Measurements from ENCODE around the gene ADAMTS17. TPM values are rescaled to one million over a fixed set of nuclear protein-coding genes. Genes with fewer than 3 reads are reported as not detected.

The ADAMTS17 gene
- total RNA-seq, 1 donor, result 7.6 TPM

DNA sequence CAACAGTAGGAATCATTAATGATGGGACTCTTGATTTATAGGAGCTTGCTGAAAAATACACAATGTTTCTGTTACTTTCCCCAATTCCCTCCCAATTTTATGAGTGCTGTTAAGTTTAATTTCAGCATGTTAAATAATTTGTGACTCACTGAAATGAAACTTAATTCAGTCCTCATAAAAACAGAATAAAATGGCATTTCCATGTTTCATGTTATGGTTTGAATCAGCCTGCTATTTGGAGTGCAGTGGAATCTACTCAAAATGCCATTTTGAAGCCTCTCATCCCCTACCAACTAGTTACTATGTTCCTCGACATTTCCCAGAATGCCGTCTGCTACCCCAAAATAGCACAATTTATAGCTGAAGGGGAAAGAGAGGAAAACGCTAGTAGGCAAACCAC is 237.5 kb downstream of the ADAMTS17 start:
- H3K9me3 ChIP-seq (ENCODE audit: low read depth, low read length), result no peaks in the 10 kb centered on the region
- H3K27me3 ChIP-seq (ENCODE audit: insufficient read depth, low read length), result no peaks in the 10 kb centered on the region
- H3K4me1 ChIP-seq (ENCODE audit: insufficient read depth, low read length), result no peaks in the 10 kb centered on the region
- no peak overlapping the region for H3K4me3 ChIP-seq (ENCODE audit: low read length)

DNA sequence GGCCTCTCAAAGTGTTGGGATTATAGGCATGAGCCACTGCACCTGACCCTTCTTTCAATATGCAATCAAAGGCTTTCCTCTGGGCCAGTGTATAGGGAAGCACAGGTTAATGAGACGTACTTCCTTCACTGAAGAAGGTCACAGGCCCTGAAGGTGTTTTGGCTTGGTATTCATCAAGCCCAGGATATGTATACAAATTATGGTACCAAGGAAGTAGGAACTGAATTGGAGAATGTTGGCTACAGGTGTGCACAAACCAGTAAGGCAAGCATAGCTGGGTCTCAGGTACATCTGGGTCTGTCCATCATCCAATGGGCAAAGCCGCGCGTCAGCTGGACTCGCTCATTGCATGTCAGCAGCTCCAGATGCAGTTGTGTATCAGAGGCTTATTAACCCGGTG is 237.9 kb downstream of the ADAMTS17 start:
- no peak overlapping the region for H3K4me3 ChIP-seq (ENCODE audit: low read length)
- no peaks in the 10 kb centered on the region for H3K9me3 ChIP-seq (ENCODE audit: low read depth, low read length)
- H3K4me1 ChIP-seq (ENCODE audit: insufficient read depth, low read length), result no peaks in the 10 kb centered on the region
- no peaks in the 10 kb centered on the region for H3K27me3 ChIP-seq (ENCODE audit: insufficient read depth, low read length)

DNA sequence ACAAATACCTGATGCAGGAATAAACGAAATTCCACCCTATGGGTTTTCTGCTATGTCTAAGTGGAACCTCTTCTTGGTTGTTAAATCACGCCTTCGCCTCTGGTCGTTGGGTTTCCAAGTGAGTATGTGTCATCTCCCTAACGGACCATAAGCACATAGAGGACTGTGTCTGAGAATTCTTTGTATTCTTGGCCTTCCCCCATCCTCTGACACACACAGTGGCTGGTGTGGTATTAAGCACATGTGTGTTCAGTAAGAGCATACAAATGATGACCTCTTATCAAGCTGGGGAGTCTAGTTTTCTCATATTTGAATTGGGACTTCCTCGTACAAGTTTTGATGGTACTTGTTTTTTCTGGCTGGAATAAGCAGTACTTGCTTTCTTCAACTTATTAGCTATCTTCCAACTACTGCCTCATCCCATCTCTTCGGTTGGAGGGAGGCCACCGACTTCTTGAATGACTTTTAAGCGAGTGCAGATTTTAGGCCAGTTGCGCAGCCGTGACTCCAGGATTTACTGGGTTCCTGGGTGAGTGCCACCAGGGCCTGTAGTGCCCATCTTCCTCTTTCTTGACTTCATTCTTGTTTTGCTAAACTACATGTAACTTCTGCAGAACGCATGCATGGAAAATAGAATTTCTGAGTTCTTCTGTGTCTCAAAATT is 240.2 kb downstream of the ADAMTS17 start:
- H3K4me1 ChIP-seq (ENCODE audit: insufficient read depth, low read length), result no peaks in the 10 kb centered on the region
- no peaks in the 10 kb centered on the region for H3K27me3 ChIP-seq (ENCODE audit: insufficient read depth, low read length)
- no peaks in the 10 kb centered on the region for H3K9me3 ChIP-seq (ENCODE audit: low read depth, low read length)
- no peak overlapping the region for H3K4me3 ChIP-seq (ENCODE audit: low read length)

DNA sequence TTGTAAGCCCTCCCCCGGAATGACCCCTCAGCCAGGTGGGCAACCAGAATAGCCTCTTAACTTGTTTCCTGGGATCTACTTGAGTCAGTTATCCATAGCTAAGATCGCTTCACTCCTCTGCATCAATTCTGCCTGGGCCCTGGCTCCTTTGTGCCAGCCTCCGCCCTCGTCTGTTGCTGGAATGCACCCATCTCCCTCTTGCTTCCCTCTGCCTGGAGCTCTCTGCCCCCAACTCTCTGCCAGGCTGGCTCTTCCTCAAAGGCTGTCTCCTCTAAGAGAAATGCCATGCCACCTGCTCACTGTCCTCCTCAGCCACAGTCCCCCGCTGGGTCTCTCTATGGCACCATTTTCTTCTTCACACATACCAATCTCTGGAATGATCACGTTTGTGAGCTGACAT is 240.8 kb downstream of the ADAMTS17 start:
- no peak overlapping the region for H3K4me3 ChIP-seq (ENCODE audit: low read length)
- no peaks in the 10 kb centered on the region for H3K9me3 ChIP-seq (ENCODE audit: low read depth, low read length)
- H3K4me1 ChIP-seq (ENCODE audit: insufficient read depth, low read length), result no peaks in the 10 kb centered on the region
- no peaks in the 10 kb centered on the region for H3K27me3 ChIP-seq (ENCODE audit: insufficient read depth, low read length)

DNA sequence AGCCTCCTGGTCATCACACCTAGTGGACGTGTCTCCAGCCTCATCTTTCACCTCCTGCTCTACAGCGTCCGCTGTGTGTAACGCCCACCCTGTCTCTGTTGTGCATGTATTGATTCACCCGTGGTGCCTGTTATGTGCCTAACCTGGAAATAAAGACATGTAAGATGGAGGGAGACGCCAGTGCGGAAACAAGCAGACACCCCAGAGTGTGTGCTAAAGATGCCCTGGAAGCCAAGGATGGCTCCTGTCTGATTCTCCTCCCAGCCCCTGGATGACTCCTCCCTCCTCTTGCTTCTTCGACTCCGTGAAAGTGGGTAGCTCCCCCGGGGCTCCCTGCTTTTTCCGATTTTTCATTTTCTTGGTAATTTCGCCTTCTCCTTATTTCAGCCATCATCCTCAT is 241.8 kb downstream of the ADAMTS17 start:
- H3K4me1 ChIP-seq (ENCODE audit: insufficient read depth, low read length), result no peaks in the 10 kb centered on the region
- H3K27me3 ChIP-seq (ENCODE audit: insufficient read depth, low read length), result no peaks in the 10 kb centered on the region
- no peaks in the 10 kb centered on the region for H3K9me3 ChIP-seq (ENCODE audit: low read depth, low read length)
- H3K4me3 ChIP-seq (ENCODE audit: low read length), result no peak overlapping the region

DNA sequence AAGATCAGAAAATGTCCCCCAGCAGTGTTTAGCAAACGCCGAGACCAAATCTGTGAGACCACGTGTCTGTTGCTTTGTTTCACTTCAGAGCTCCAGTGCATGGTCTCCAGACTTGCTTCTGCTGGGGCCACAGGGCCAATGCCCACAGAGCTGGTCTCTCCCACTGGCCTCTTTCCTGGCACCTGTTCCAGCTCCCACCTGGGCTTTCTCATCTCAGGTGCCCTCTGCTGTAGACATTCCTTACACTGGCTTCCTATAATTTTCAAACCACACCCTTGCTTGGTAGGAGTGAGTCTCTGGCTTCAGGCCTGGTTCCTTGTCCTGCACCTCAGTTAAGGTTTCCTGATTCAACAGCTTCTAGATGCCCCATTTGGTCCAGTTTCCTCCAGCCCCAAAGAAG is 243.1 kb downstream of the ADAMTS17 start:
- Histone ChIP-seq H3K9me3 (ENCODE audit: low read depth, low read length) (no peaks in the 10 kb centered on the region), H3K4me1 (ENCODE audit: insufficient read depth, low read length) (no peaks in the 10 kb centered on the region), H3K4me3 (ENCODE audit: low read length) (no peak overlapping the region), H3K27me3 (ENCODE audit: insufficient read depth, low read length) (no peaks in the 10 kb centered on the region)

DNA sequence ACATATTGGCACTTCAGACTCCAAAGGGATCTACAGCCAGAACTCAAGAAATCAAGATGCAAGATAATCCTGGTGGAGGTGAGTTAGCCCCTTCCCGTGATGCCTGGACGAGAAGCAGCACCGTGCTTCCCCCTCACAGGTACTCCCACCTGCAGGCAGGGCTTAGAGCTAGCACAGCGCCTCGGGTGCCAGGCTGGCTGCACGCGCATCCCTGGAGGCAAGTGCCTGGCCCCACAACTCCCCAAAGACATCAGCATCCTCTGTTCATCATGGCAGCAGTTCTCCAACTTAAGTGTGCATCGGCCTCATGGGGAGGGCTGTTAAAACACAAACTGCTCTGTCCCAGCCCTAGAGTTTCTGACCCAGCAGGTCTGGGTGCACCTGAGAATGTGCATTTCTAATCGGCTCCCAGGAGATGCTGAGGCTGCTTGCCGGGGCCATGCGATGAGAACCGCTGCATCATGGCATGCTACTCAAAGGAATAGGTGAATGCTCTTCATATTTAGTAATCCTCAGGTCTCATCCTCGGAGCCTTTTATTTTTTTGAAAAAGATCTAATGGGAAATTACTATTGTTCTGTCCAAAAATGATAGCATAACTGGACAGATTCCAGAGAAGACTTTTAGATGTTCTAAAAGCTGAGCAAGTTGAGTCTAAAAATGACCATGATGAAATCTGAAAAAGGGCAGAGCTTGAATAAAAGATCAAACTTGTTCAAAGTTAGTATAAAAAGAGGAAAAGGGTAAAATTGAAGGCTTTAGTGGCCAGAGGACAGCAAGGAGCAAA is 244.2 kb downstream of the ADAMTS17 start:
- no peaks in the 10 kb centered on the region for H3K27me3 ChIP-seq (ENCODE audit: insufficient read depth, low read length)
- H3K4me1 ChIP-seq (ENCODE audit: insufficient read depth, low read length), result no peaks in the 10 kb centered on the region
- H3K4me3 ChIP-seq (ENCODE audit: low read length), result no peak overlapping the region
- no peaks in the 10 kb centered on the region for H3K9me3 ChIP-seq (ENCODE audit: low read depth, low read length)

DNA sequence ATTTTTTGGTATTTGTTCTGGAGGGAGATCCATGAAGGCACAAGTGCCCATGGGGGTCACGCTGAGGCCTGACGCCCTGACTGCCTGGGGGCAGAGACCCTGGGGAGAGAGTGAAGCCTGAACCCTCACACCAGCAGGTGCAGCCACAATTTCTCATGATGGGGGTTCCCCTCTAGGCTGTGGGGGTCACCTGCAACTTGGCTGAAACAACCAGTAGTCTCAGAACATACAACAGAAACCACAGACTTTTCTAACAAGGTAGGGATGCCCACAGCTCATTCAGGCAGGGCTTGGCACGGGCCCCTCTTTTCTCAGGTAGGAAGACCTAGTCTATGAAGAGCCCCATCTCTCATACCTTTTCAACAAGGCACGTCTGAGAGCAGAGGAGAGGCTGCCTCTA is 245.1 kb downstream of the ADAMTS17 start:
- Histone ChIP-seq H3K4me1 (ENCODE audit: insufficient read depth, low read length) (no peaks in the 10 kb centered on the region), H3K27me3 (ENCODE audit: insufficient read depth, low read length) (no peaks in the 10 kb centered on the region), H3K9me3 (ENCODE audit: low read depth, low read length) (no peaks in the 10 kb centered on the region), H3K4me3 (ENCODE audit: low read length) (no peak overlapping the region)

DNA sequence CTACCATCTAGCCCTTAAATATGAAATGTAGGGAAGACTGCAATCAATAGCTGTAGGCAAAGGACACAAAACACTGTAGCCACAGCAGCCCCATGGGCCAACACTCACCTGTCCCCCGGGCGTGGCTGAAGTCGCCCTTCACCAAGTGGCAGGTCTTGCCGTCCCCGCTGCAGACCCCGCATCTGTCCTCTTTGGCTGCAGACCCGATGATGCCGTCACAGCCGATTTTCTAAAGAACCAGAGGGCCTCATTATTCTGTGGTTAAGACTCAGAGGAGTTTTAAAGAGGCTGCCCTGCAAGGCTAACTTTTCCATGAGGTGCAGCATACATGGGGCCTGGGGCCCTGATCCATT is 245.6 kb downstream of the ADAMTS17 start:
- Histone ChIP-seq H3K4me3 (ENCODE audit: low read length) (no peak overlapping the region), H3K27me3 (ENCODE audit: insufficient read depth, low read length) (no peaks in the 10 kb centered on the region), H3K9me3 (ENCODE audit: low read depth, low read length) (no peaks in the 10 kb centered on the region), H3K4me1 (ENCODE audit: insufficient read depth, low read length) (no peaks in the 10 kb centered on the region)

DNA sequence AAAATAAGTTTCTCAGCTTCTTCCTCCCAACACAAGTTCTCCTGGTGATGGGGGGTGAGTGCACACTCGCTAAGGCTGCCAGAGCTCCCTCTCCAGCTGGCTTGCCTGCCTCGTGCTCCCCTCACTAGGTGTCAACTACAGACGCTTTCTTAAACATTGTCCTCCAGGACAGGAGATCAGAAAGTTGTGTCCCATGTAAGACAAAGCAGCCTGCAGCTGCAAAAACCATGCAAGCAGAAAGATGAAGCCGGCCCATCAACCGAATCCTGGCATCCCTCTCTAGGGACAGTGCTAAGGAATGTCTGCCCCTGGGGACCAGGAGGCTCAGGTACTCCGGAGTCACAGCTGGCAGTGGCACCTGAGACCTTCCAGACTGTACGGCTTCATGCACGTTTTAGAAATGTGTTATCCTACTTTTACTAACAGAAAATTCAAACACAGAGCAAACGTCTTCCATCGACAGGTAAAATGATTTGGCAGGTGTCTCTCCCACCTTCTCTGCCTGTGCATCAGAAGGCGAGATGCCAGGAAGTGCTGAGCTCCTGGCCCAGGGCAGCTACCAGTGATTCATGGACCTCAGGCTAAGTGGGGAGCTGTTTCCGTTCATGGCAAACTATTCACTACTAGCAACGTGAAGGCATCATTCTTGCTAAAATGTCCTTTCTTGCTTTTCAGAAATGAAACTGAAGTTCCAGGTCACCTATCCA is 246.1 kb downstream of the ADAMTS17 start:
- Histone ChIP-seq H3K4me1 (ENCODE audit: insufficient read depth, low read length) (no peaks in the 10 kb centered on the region), H3K27me3 (ENCODE audit: insufficient read depth, low read length) (no peaks in the 10 kb centered on the region), H3K9me3 (ENCODE audit: low read depth, low read length) (no peaks in the 10 kb centered on the region), H3K4me3 (ENCODE audit: low read length) (no peak overlapping the region)

DNA sequence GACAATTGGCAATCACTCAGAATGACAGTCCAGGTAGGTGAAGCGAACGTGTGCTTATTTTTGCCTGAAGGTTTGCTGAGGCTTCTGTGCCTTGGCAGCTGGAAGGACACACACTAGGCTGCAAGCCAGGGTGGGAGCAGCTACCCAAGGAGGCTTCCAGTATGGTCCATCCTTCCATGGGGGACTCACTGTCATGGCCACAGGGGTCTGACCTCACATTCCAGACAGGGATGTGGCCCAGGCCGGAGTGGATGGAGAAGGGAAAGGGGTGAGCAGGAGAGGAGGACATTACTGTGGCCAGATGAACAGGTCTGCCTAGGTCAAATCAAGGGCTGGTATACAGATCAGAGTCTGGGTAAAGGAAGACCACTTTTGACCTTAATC is 247.7 kb downstream of the ADAMTS17 start:
- no peak overlapping the region for H3K4me3 ChIP-seq (ENCODE audit: low read length)
- no peaks in the 10 kb centered on the region for H3K4me1 ChIP-seq (ENCODE audit: insufficient read depth, low read length)
- H3K9me3 ChIP-seq (ENCODE audit: low read depth, low read length), result no peaks in the 10 kb centered on the region
- no peaks in the 10 kb centered on the region for H3K27me3 ChIP-seq (ENCODE audit: insufficient read depth, low read length)

DNA sequence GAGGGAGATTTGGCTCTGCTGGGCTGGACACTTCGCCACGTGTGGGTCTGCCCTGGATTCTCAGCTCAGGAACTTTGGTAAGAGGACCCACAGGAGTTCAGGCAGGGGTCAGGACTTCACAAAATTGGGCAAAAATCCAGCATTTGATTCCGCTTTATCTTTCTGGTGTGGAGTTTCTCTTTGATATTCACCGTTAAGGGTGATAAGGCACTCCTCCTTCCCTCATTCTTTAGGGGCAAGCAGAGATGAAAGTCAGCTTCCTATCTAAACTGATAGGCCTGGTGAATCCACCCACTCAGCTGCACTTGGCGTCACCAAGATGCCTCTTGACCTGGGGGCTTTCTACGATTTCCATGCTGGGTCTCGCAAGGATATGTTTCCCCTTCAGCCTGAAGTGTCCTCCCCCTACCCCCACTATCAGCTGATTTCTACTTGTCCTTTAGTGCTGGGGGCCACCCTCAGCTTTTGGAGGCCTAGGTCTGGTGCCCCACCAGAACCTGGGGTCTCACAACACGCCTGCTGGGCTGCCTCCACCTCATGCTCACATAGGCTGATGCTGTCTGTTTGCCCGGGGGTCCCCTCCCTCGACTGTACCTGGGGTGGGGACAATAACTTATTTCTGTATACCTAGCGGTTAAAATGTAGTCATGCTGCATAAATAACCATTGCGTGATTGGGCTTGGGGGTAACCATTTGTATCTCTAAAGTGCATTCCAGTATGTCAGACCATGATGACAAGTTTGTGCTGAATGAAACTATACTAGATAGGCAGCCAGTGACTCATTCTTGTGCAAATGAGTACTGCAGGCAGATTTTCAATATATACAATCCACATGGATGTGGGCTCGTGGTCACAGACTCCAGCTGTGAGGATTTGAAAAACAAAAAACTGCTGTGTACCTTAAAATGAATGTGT is 248.3 kb downstream of the ADAMTS17 start:
- Histone ChIP-seq H3K4me3 (ENCODE audit: low read length) (no peak overlapping the region), H3K27me3 (ENCODE audit: insufficient read depth, low read length) (no peaks in the 10 kb centered on the region), H3K4me1 (ENCODE audit: insufficient read depth, low read length) (no peaks in the 10 kb centered on the region), H3K9me3 (ENCODE audit: low read depth, low read length) (no peaks in the 10 kb centered on the region)

DNA sequence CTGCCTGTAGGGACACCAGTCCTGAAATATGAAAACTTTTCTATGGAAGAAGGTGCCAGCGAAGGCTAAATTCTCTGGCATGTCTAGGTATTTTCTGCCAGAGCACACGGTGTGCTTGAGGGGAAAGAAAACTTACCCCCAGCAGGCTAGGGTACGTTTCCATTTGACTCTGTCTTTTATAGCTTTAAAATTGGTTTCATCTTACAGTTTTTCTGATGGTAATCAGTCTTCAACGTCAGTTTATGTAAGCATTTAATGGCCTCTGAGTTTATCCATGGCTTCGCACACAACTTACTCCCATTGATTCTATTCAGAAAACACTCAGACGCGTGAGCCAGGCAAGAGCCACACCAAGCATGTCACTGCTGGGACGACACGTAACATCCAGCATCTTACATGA is 249.7 kb downstream of the ADAMTS17 start:
- H3K4me1 ChIP-seq (ENCODE audit: insufficient read depth, low read length), result no peaks in the 10 kb centered on the region
- H3K4me3 ChIP-seq (ENCODE audit: low read length), result no peak overlapping the region

DNA sequence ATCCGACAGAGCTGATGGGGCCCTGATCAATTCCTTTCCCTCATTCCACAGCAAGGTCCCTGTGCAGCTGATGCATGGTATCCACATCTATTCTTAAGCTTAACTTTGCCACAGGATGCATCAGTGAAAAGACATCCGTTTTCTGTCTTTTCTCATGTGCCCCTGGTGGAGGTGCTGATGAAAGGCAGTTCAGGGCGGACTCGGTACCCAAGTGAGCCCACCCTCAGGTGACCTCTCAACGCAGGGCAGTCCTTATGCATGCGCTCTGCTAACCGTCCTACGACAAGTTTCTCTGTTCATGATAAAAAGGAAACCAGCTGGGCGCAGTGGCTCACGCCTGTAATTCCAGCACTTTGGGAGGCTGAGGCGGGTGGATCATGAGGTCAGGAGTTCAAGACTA is 251.4 kb downstream of the ADAMTS17 start:
- H3K4me1 ChIP-seq (ENCODE audit: insufficient read depth, low read length), result no peaks in the 10 kb centered on the region
- H3K9me3 ChIP-seq (ENCODE audit: low read depth, low read length), result no peaks in the 10 kb centered on the region
- no peak overlapping the region for H3K4me3 ChIP-seq (ENCODE audit: low read length)
- H3K27me3 ChIP-seq (ENCODE audit: insufficient read depth, low read length), result no peaks in the 10 kb centered on the region

More for the DNA sequence above, 249.7 kb downstream of the ADAMTS17 start:
- Histone ChIP-seq H3K27me3 (ENCODE audit: insufficient read depth, low read length) (no peaks in the 10 kb centered on the region), H3K9me3 (ENCODE audit: low read depth, low read length) (no peaks in the 10 kb centered on the region)
